ENCODE data around the gene PPP2R5A. TPM values are rescaled to one million over a fixed set of nuclear protein-coding genes. Genes with fewer than 3 reads are reported as not detected.

PPP2R5A gene
- total and polyA plus RNA-seq, 2 of the 13 experiments (the other 11 are each of a cell fraction or from before 2014, with no cell fraction given), result 22.0 to 31.4 TPM

- TF ChIP-seq SOX6 (IDR thresholded peaks at IDR 0.05) (no peak), SOX6 (CRISPR knock-in tag; IDR thresholded peaks at IDR 0.05) (peak; percentile 68; the same call in 1 of the 2 replicates), TCF7 (IDR thresholded peaks at IDR 0.05; ENCODE audit: low read depth) (no peak), BCL6 (CRISPR knock-in tag; IDR thresholded peaks at IDR 0.05) (no peak; the same call in 1 of the 2 replicates), ZNF691 (CRISPR knock-in tag; IDR thresholded peaks at IDR 0.05; ENCODE audit: borderline replicate concordance, low read depth) (peak; percentile 93), ZNF12 (CRISPR knock-in tag; IDR thresholded peaks at IDR 0.05) (0 out of 2 replicates have a peak, but pooled peaks have one; percentile 53), ZNF337 (CRISPR knock-in tag; IDR thresholded peaks at IDR 0.05; ENCODE audit: borderline replicate concordance, low read depth) (no peak), CEBPB (IDR thresholded peaks at IDR 0.05; ENCODE audit: borderline replicate concordance, low read depth, low read length) (peak; percentile 44), SOX13 (IDR thresholded peaks at IDR 0.05) (peak; percentile 53; the same call in 1 of the 2 replicates), SOX13 (CRISPR knock-in tag; conservative IDR thresholded peaks at IDR 0.05 in 1 of 2, IDR thresholded peaks at IDR 0.05 in 1 of 2) (peak in 1 of 2 experiments; percentile 15; a peak in 1 of 4 replicates), PRDM10 (CRISPR knock-in tag; IDR thresholded peaks at IDR 0.05; ENCODE audit: low read depth) (peak; percentile 36; the same call in 1 of the 2 replicates), RARA (CRISPR knock-in tag; IDR thresholded peaks at IDR 0.05) (peak; percentile 82), GPN1 (CRISPR knock-in tag; IDR thresholded peaks at IDR 0.05; ENCODE audit: borderline replicate concordance) (no peak), ZFX (CRISPR knock-in tag; IDR thresholded peaks at IDR 0.05; ENCODE audit: low read depth) (peak; percentile 30; the same call in 1 of the 2 replicates), PBX3 (CRISPR knock-in tag; IDR thresholded peaks at IDR 0.05; ENCODE audit: borderline replicate concordance) (0 out of 2 replicates have a peak, but pooled peaks have one; percentile 35), ARID5B (CRISPR knock-in tag; IDR thresholded peaks at IDR 0.05) (peak; percentile 32; the same call in 1 of the 2 replicates), DNMT3B (CRISPR knock-in tag; conservative IDR thresholded peaks at IDR 0.05) (peak; percentile 87; the same call in 1 of the 2 replicates), ZNF569 (CRISPR knock-in tag; IDR thresholded peaks at IDR 0.05; ENCODE audit: borderline replicate concordance) (no peak)
Observed at GRCh38 chr1:212284744-212285684, at the start of gene PPP2R5A (continued).

Data from HepG2 (cell line).